HG02763 (cell line): ENCODE results near the gene ABCA2.
"Not testable (repeated sequence)": the region's sequence is repeated elsewhere in the genome, so short reads cannot be mapped to it uniquely, and the experiment has no call there.

Experiments
- ATAC-seq: cut with Tn5 transposase; IDR thresholded peaks from one replicate; pipeline ENCODE4 v1.9.1; 2021; ENCODE audit warnings: mild to moderate bottlenecking, moderate library complexity; ENCODE audit not compliant: unreplicated experiment

The ABCA2 gene

DNA sequence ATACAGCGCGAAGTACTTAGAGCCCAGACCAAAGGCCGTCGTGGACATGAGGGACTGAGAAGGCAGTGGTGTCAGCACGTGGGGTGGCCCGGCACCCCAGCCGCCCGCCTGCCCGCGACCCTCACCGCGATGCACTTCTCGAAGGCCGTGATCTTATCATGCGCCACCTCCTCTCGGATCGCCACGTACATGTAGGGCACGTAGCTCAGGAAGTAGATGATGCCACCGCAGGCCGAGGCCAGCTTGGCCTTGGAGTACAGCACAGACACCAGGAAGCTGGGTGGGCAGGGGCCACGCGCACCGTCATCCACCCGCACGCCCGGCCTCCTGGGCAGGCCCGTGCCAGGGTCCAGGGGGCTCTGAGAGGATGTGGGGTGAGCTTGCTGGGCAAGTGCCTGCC, 11.0 kb downstream of the ABCA2 start:
- ATAC-seq = no peak

DNA sequence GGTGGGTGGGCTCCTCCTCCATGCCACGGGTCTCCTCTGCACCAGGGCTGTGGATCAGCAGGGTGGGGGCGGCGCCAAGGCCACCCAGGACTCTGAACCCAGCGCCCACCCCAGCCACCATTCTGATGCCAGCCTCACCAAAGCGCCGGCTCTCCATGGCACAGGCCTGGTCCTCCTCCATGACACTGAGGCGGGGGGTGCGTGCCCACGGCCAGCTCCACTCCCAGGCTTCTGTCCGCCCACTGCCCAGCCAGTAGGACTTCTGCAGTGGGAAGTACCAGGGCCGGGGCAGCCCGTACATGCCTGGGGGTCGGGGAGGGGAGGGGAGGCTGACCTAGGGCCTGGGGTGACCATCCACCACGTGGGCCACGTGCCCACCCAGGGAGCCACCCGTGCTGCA, 11.6 kb downstream of the ABCA2 start:
- ATAC-seq = no peak

DNA sequence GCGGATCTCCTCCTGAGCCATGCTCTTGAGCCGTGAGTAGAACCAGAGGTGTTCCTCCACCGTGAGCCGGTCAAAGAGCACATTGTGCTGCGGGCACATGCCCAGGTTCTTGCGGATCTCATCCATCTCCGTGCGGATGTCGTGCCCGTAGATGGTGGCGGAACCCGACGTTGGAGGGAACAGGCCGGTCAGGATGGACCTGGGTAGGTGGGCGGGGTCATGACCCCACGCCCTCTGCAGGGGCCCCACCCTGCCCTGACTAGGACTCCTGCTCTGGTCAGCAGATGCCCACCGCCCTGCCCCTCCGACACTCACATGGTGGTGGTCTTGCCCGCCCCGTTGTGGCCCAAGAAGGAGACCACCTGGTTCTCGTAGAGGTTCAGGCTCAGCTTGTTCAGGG, 12.1 kb downstream of the ABCA2 start:
- no peak for ATAC-seq

DNA sequence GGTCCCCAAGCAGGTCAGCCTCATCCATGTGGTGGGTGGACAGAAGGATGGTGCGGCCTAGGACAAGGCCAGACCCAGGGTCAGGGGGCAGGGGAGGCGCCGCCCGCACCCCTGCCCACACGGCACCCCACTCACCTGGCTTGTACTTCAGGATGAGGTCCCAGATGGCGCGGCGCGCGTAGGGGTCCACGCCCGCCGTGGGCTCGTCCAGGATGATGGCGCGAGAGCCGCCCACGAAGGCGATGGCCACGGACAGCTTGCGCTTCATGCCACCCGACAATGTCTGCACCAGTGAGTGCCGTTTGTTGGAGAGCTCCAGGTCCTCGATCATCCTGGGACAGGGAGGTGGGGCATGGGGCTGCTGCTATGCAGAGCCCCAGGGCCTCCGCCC, 12.5 kb downstream of the ABCA2 start:
- no peak for ATAC-seq

DNA sequence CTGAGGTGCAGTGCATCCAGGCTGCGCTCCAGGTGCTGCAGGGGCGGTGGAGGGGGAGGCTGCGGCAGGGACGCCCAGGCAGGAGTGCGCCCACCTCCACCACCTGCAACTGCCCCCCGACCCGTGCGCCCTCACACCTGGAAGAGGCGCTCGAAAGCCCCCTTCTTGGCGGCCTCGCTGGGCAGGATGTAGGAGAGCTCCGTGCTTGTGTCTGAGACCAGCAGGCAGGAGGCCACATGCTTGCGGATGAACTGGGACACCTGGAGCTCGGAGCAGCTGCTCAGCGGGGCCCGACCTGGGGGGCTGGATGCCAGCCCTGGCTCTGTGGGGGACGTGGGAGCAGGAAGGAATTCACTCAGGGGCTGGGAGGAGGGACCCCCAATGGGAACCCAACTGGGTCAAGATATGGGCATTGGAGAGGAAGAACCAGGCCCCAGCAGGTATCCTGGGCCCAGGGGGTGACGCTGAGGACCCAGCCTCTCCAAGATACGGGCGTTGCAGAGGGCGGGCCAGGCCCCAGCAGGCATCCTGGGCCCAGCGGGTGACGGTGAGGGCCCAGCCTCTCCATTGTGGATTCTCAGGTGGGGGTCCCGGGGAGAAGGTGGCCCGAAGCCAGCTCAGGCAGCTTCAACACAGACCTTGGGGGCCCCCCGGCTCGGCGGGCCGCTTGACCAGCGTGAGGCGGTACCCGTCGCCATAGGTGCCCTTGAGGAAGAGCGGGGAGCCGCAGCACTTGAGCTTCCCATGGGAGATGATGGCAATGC, 13.1 kb downstream of the ABCA2 start:
- no peak for ATAC-seq

DNA sequence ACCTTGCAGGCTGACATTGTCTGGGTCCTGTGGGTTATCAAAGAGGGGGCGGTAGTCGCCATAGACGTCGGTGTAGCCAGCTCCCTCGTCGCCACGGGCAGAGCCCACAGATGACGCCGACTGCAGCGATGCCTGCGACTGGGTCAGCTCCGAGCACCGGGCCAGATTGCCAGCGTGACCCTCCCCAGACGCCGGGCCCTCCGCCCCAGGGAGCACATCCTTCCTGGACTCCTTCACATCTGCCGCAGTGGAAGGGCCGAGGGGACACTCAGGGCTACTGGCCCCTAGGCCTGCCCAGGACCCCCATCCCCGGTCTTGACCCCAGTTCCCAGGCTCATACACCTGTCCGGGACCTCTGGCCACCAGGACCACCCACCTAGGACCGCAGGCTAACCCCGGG, 13.9 kb downstream of the ABCA2 start:
- ATAC-seq = no peak

DNA sequence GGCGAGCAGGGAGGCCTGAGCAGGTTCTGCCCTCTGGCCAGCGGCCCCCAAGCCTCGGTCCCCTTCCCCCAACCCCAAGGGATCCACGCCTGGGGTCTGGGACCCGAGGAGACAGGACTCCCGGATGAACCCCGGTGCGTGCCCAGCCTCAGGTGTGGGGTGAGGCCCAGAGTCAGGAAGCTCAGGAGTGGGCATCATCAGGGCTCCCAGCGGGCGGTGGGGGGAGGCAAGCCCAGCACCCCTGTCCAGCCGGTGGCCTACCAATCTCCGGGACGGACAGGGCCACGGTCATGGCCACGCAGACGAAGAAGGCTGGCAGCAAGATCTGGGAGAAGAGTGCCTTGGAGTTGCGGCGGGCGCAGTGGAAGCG, 14.5 kb downstream of the ABCA2 start:
- no peak for ATAC-seq

DNA sequence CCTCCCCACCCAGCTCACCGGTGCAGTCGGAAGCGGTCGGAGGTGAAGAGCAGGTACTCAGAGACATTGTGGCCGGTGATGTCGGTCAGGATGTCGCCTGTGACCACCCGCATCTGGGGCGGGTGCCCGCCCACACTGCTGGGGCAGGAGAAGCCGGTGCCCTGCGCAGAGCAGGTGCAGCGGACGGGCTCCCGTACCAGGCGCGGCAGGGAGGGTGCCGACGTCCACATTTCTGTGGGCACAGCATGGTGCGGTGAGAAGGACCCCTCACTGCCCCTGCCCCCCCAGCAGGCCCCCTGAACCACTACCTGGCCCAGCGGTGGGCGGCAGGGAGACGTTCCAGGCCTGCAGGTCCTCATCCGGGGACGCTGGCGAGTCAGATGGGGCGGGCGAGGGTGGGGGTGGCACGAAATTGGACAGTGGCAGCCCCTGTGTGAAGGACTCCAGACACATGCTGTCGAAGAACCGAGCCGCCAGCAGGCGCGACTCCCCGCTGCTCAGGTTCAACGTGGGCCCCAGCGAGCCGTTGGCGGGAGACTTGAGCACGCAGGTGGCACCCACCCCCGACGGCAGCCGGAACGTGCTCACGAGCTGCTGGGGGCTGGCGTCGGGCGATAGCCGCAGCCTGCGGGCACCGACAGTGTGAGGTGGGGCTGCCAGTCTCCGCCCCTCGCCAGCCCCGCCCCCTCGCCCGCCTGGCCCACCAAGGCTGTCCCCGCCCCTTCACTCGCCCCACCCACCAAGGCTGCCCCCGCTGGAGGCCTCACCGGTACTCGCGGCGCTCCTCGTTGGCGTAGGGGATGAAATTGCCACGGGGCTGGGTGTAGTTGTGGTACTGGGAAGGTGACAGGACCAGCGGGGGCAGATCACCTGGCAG, 15.1 kb downstream of the ABCA2 start:
- no peak for ATAC-seq

DNA sequence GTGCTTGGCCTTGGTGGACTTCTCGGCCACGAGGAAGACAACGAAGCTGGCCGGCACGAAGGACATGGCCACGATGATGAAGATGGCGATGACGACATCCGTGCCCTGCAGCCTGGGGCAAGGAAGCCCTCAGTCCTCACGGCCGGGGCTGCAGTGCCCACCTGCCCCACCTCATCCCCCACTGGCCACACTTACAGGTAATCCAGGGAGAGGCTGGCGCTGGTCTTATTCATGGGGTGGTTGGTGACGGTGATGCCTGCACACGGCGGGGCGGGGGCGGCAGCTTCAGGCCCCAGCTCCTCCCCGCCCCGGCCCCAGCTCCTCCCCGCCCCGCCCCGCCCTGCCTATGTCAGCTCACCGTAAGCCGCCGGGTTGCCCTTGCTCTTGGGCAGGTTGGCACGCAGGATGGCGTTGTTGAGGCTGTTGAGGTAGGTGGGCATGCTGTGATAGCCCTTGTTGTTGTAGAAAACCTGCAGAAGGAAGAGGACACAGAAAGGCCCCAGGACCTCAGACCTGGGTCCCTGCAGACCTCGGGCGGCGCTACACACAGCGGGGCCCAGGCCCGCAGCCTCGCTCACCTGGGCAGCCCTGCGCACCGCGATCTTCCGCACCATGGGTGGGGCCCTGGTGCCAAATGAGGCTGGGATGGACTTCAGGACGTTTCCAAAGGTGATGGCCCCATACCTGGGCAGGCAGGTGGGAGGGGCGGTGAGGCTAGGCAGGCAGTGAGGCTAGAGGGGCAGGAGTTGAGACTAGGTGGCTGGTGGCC, 15.9 kb downstream of the ABCA2 start:
- no peak for ATAC-seq

DNA sequence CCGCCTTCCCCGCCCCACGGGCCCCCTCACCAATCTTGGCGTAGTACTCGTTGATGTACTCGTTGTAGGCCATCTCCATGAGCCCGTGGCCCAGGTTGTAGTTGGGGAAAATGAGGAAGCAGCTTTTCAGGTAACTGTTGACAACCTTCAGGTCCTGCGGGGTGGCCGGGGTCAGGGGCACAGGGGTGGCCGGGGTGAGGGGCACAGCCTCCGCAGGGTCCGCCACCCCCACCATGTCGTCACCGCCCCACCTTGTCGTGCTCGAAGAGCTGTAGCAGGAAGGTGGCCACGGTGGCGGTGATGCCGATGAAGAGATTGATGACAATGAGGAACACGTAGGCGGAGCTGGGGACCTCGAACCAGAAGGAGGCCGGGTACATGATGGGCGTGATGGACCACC, 16.9 kb downstream of the ABCA2 start:
- no peak for ATAC-seq

DNA sequence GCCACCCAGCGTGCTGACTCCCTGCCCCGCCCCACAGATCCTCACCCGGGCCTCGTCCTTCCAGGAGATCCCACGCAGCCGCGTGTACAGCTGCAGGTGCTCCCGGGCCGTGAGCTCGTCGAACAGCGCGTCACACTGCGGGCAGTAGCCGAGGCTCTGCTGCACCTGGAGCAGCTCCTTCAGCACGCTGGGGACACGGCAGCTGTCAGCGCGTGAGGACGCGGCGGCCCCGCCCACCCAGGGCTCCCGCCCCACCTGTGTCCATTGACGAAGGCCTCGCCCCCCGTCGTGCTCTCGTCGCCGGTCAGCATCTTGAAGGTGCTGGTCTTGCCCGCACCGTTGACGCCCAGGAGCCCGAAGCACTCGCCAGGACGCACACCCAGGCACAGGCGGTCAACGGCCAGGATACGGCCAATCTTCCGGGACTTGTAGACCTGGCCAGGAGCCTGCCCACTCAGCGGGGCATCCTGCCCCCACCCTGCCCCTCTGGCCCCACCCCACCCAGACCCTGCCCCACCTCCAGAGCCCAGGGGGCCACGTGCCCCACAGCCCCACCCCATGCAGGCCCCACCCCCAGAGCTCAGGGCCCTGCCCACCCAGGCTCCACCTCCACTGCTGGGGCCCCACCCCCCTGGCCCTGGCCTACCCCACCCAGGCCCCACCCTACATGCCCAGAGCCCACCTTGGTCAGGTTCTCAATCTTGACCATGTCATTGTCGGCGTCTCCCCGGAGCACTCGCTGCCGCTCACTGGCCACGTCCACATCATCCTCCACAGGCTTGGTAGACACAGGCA, 17.9 kb downstream of the ABCA2 start:
- ATAC-seq = no peak

DNA sequence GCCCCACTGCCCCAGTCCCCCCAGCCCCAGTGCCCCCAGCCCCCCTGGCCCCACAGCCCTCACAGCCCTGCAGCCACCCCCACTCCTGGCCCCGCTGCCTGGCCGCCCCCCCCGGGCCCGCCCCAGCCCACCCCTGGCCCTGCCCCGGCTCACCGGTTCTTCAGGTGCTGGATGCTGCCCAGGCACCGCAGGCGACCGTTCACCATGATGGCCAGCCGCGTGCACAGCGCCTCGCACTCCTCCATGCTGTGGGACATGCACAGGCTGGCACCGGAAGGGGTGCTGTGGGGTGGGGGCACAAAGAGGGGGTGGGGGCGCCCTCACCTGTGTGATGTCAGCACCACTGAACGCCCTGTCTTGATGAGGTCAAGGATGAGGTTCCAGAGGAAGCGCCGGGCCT, 18.8 kb downstream of the ABCA2 start:
- ATAC-seq = no peak

DNA sequence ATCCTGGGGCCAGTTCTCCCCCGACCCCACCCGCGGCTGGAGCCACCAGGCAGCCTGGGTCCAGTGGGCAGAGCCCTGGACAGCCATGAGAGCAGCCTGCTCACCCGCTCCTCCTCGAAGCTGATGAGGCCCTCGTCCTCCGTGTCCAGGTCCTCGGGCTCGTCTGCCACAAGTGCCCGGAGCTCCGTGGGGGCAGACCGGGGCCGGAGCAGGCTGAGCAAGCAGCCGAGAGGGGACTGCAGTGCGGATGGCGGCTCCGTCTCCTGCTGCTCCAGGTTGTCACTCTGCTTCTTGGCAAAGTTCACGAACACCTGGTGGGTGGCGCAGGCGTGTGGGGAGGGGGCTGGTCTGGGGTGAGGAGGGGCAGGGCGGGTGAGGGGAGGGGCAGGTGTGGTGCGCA, 19.7 kb downstream of the ABCA2 start:
- no peak for ATAC-seq

DNA sequence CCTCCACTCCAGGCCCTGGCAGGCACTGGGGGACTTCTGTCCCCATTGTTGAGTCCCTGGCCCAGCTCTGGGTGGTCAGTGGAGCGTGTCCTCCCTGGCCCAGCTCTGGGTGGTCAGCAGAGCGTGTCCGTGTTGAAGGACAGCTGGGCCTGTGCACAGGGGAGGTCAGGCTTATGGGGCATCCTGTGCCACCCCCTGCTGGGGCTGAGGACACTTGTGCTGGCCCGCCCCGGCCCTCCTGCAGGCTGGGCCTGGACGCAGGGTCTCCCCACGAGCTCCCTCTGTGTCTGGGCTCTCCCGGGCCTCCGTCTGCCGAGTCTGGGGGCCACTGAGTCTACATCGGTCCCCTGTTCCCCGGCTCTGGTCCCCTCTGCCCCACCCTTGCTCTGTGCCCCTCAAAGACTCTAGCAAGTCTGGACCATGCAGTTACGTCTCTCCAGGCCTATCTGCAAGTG, 20.2 kb downstream of the ABCA2 start:
- no peak for ATAC-seq

DNA sequence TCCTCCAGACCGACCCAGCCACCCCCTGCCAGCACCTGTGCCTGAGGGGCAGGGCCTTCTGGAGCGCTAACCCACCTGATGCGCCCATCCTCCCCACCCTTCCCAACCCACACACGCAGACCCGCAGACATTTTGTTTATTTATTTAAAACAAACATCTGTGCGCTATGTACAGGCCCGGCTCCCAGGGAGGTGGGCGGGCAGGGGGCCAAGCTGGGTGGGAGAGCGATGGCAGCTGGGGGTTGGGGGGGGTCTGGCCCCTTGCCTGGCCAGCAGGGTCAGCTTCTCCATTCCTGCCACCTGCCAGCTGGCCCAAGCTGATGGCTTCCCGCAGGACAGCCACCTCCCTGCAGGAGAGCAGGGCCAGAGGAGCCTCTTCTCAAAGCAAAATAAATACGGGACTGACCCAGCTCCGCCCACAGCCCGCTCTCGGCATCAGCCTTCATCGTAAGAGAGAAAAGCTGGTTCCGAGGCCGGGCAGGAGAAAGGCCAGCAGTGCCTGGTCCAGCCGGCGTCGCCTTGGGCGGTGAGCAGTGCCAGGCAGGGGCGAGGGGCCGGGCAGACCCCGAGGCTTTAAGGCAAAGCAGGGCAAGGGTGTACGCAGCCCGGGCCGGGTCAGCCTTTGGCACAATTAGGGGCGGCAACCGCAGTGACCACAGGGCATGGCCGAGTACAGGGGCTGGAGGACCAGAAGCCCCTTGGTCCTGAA, 20.8 kb downstream of the ABCA2 start:
- ATAC-seq = no peak

DNA sequence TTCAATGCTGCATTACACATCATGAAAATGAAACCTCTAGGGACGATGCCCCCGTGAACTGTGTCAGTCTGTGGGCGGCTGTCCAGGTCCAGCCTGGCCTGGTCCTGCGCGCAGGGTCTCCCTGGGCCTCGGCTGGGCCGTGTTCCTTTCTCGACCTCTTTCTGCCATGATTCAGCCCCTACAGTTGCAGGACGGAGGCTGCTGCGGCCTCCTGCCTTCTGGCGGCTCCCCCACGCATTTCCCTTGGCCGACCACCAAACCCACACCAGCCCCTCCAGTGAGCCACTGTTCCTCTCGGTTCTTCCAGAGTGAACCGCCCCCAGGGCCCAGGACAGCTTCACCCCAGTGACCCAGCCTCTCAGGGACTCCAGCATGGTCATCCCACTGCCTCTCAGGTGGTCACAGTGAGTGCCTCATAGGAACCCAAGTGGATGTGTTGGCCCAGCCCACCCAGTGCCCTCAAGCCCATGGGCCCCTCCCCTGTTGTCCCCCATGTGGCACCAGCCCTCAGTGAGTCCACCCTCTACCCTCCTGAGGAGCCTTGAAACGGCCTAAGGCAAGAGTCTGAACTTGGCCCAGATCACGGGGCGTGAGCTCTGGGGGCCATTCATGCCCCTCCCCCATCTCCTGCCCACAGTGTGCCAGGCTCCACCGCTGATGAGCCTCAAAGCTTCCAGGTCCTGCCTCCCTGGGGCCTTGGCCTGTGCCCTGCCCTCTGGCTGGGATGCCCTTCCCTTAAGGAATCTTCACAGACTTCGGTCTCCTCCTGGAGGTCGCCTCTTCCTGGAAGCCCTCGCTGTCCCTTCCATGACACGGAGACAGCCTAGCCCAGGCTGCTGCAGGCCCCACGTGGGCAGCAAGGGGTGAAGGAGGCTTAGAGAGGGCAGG, 21.7 kb downstream of the ABCA2 start:
- ATAC-seq = no peak

DNA sequence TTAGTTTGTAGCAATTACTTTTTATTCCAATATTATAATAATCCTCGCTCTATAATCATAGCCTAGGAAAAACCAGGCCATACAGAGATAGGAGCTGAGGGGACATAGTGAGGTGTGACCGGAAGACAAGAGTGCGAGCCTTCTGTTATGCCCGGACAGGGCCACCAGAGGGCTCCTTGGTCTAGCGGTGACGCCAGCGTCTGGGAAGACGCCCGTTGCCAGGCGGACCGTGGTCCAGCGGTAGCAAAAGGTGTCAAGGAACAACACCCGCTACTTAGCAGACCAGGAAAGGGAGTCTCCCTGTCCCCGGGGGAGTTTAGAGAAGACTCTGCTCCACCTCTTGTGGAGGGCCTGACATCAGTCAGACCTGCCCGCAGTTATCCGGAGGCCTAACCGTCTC, 23.8 kb downstream of the ABCA2 start:
- not testable (repeated sequence) for ATAC-seq

DNA sequence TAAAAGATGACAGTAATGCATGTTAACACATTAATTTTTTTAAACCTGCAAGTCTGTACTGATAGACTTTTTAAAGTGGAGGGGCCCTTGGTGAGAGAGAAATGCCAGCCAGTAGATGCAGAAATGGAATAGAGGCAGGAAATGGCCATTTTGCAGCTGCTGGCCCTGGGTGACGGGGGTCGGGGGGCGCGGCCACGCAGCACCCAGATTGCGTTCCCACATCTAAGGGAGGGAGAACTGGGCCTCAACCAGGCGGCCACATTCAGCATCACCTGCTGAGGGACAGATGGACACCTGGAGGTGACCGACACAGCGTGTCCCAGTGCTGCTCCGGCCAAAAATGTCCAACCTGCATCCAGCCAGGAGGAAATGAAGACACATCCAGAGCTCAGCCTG, 25.4 kb downstream of the ABCA2 start:
- no peak for ATAC-seq
